Tongue (tissue), 2 donors: ENCODE data around the gene MAPT. TPM values are rescaled to one million over a fixed set of nuclear protein-coding genes. Genes with fewer than 3 reads are reported as not detected.
A peak's percentile ranks its signal among the peaks of the same experiment; 100 is the strongest.
"Not testable (repeated sequence)": the region's sequence is repeated elsewhere in the genome, so short reads cannot be mapped to it uniquely, and the experiment has no call there.

ENCODE experiments used
- DNase-seq: peaks from one replicate; pipeline ENCODE4 v3.0.0-alpha.2; 2015
- total RNA-seq: library from RNA; depleted of rRNA; stranded (reverse); fragments of >200 nt; gene quantifications from one replicate; pipeline ENCODE4 v1.2.3, GENCODE V29; 2014

The MAPT gene
- total RNA-seq, 1 donor from 2014 or later: 14.1 TPM

DNA sequence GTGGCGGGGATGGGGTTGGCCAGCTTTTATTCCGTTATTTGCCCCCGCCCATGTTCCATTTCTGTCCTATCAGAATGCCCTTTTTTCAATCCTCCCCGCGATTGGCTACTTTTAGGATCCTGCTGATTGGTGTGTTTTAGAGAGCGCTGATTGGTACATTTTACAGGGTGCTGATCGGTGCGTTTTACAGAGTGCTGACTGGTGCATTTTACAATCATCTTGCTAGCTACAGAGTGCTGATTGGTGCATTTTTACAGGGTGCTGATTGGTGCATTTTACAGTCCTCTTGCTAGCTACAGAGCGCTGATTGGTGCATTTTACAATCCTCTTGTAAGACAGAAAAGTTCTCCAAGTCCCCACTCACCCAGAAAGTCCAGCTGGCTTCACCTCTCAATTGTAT is 32.2 kb upstream of the MAPT start:
- not testable (repeated sequence) for DNase-seq

DNA sequence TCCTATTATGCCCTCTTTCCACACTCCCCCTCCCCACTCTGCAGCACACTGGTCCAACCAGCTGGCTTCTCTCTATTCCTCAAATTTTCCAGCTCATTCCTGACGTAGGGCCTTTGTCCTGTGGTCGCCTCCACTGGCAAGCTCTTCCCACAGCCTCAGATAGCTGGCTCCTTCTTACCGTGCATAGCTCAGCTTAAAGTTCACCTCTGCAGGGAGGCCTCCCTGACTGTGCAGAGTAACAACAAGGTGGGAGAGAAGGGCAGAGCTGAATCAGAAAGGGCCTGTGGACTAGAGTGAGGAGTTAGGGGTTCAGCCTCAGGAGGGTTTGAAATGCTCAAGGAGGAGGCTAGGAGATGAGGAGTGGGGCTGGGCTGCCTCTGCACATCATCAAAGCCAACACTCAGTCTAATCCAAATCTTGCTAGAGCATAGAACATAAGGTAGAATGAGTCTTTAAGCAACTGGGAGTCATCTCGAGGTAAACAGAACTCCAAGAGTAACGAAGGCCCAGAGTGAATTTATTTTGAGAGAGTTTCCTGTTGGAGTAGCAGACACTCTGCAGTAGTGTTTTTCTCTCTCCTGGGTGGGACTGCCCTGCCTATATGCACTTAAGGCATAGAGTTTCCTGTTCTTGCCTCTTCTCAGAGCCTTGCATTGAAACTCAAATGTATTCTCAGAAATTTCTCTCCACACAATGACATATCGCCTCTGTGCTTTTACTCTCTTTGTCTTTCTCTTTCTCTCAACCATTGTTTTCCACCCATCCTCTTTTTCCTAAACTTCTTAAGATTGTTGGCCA is 30.3 kb upstream of the MAPT start:
- no peak for DNase-seq

DNA sequence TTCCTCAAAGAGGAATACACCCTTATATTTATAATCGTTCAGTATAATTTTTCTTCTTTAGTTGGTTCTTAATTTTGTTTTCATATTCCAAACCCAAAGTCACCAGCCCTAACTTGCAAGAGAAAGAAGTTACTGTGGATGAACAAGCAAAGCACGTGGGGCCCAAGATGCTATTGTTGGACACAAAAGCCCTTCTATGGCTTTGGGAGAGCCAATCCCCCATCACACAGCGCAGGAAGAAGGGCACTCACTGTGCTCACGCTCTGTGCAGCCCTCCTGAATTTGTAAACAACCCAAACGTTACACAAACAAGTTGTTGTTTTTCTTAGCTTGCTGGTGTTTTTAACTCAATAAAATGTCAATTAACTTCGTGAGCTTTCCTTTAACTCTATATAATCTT is 27.2 kb upstream of the MAPT start:
- DNase-seq: no peak

DNA sequence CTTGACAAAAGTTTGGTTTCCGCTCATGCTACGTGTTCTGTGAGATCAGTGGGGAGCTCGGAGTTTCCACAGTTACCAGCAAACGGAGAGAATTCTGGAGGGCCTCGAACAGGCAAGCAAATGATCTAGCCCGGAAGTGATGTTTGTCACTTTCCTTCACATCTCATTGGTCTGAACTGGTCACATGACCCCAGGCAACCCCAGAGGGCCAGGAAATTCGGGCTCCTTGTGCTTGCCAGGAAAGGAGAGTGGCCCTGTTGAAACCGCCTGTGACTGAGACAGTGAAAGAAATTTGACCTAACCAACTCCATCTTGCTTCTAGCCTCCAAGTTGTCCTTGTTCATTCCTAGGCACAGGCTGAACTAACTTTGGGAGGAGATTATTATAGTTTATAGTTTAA is 26.7 kb upstream of the MAPT start:
- no peak for DNase-seq

DNA sequence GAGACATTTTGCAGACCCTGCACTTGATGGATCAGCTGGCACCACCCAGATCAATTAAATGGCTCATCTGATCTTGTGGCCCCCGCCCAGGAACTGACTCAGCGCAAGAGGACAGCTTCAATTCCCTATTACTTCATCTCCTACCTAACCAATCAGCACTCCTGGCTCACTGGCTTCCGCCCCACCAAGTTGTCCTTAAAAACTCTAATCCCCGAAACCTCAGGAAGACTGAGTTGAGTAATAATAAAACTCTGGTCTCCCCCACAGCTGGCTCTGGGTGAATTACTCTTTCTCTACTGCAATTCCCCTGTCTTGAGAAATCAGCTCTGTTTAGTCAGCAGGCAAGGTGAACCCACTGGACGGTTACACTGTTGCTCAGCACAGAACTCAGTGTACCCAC is 26.1 kb upstream of the MAPT start:
- no peak for DNase-seq

DNA sequence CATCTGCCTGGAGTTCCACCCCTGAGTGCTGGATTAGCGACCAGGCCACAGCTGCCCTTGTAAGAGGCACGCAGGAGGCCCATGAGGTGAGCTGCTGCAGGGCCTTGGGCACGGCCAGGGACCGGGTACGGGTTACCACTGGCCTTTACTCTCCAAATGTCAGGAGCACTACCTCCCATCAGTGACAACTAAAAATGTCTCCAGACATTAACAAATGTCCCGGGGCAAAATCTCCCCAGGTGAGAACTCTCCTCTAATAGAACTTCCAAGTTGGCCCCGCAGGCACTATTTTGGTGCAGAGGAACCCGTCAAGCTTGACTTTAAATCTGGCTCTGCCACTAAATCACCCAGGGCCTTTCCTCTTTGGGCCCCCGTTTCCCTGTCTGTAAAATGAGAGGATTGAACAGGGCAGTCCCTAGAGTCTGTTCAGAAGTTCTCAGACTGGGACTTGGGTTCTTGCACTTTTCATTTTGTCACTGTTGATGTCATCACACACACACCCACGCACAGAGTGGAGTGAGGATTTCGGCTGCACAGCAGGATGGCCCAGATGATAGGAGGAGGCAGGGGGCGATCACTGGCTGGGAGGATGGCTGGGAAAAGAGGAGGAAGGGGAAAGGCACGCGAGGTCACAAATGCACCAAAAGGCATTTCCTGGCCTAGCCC is 24.5 kb upstream of the MAPT start:
- DNase-seq: no peak

DNA sequence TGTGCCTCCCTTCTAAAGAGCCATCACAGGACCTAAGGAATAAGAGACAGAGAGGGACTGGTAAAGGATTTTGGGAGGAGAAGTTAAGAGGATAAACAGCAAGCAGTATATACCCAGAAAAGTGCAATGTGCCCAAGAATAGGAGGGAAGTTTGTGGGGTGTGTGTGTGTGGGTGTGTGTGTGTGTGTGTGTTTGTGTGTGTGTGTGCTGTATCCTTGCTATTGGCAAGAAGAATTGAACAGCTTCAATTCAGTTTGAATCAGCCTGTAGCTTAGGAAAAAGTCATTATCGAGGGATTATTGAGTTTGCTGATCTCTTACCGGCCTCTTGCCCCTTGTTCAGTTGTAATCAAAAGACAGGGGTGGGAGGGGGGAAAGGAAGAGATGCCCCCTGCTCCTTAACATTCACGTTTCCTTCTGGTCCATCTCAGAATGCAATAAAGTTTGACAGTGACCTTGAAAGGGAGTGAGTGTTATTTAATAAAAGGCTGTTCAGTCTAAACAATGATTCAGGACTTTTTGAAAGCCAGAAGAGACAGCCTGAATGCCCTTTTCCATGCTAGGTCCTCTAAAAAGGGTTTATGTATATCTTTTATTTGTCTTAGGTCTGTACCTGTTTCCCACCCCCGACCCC is 23.9 kb upstream of the MAPT start:
- DNase-seq: no peak

DNA sequence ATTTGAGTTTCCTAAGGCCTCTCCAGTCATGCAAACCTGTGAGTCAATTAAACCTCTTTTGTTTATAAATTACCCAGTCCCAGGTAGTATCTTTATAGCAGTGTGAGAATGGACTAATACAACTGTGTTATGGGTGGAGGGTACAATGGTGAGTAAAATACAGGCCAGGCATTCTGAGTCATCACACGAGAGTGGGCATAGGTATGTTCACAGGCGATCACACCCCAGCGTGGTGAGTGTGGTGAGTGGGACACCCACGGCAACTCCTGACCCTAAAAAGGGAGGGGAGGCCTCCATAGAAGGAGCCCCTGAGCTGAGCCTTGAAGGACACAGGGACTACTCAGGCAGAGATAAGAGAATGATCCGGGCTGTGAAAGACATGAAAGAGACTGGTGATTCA is 22.6 kb upstream of the MAPT start:
- no peak for DNase-seq

DNA sequence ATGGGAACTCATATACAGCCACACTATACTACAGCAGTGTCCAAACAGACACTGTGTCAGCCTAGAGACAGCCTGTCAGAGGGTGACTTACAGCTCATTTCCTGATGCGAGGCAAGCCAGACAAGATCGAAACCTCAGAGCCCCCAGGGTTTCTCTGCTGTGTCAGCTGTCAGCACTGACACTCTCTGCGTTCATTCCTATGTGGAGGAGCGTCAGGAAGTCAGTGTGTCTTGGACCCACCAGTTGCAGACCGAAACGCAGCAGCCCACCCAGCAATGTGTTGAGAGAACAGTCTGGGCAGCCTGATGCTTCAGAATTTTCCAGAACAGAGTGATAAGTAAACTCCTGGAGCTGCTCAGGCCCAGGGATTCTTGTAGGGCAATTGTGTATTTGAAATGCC is 20.6 kb upstream of the MAPT start:
- no peak for DNase-seq

DNA sequence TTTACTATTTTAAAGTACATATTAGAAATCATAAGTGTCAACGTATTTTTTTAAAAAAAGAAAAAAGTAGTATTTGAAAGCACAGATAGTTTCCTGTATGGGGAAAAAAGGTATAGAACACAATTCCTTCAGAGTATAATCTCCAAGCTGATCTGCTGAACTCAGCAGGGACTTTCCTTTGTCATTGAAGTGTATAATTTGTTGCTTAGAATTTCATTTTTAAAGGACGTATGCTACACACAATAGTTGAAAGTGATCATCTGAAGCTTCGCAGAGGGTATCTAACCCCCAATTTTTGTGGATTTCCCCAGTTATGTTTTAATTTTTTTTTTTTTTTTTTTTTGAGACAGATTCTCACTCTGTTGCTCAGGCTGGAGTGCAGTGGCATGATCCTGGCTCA is 20.2 kb upstream of the MAPT start:
- DNase-seq: no peak

DNA sequence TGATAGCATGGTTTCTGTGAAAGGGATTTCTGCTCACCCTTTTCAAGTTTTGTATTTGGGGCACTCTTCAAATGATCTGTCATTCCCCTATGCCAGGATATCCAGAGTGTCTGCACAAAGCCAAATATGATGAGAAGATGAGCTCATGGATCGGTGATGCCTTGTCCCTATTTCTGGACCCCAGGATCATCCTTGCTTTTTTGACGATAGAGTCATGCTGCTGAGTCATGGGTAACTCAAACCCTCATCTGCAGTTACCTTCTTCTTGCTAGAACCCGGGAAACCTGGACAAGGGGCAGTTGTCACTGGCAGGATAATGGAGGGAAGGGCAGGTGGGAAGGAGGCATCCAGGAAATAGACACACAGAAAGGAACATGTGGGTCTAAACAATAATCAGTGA is 17.8 kb upstream of the MAPT start:
- DNase-seq: no peak

DNA sequence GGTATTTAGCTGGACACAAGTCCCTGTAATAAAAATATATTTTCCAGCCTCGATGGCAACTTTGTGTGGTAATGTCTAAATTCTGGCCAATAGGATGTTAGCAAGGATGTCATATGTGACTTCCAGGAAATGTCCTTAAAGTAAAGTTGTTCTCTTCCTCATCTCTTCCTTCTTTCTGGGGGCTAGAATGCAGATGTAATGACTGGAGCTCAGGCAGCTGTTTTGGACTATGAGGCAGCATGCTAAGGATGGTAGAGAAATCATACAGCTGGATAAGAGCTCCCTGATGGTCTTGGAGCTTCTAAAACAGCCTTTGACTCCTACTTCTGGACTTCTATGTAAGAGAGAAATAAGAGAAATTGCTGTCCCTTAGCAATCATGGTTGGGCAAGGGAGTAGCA is 16.9 kb upstream of the MAPT start:
- no peak for DNase-seq

DNA sequence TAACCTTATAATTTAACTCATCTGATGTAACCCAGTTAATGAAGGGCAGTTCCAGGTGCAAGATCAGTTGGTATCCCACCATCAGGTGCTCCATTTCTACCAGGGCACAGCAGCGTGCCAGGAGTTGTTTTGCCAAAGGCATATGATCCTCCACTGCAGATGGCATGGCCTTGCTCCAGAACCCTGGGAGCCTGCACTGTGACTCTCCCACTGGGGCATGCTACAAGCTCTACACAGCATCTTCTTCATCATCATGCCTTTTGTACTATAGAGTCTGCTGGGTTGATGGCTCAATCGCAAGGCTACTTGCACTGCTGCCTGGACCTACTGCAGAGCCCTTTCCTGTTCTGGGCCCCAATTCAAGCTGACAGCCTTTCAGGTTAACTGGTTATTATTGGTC is 11.3 kb upstream of the MAPT start:
- no peak for DNase-seq

DNA sequence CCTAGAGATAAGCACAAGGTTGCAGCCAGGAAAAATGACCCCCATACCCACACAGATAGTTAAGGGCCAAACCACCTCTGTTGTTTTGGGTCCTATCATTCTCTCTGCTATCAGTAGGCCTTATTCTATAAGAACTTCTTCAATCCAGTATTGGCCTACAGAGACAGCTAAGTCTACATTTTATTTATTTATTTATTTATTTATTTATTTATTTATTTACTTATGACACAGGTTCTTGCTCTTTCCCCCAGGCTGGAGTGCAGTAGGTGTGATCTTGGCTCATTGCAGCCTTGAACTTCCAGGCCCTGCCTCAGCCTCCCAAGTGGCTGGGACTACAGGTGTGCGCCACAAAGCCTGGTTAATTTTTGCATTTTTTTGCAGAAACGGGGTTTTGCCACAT is 7.5 kb upstream of the MAPT start:
- no peak for DNase-seq

DNA sequence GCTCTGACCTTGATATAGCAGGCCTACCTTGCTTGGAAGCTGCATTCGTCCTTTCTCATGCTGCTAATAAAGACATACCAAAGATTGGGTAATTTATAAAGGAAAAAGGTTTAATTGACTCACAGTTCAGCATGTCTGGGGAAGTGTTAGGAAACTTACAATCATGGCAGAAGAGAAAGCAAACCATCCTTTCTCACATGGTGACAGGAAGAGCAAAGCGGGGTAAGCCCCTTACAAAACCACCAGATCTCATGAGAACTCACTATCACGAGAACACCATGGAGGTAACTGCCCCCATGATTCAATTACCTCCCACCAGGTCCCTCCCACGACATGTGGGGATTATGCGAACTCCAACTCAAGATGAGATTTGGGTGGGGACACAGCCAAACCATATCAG is 6.0 kb upstream of the MAPT start:
- no peak for DNase-seq

DNA sequence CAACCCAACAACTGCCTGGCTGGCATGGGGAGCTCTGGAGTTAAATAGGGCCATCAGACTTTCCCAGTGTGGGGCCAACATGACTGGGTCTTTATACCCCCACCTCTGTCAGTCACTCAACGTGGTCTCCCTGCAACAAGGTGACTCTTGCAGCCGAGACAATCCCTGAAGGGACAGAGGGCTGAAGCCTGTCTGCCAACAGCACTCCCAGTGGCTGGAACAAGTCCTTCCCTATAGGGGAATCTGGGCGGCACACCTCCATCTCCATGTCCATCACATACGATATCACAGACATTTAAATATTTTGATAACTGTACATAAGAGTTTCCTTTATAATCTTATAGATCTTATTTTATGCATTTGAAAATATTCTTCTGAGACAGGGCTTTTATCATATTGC is 4.8 kb upstream of the MAPT start:
- no peak for DNase-seq

DNA sequence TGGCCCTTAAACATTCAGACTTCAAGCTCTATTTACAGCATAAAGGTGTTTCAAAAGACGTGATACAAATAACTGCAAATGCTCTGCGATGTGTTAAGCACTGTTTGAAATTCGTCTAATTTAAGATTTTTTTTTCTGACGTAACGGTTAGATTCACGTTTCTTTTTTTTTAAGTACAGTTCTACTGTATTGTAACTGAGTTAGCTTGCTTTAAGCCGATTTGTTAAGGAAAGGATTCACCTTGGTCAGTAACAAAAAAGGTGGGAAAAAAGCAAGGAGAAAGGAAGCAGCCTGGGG is 681 bp upstream of the MAPT start:
- DNase-seq: no peak

DNA sequence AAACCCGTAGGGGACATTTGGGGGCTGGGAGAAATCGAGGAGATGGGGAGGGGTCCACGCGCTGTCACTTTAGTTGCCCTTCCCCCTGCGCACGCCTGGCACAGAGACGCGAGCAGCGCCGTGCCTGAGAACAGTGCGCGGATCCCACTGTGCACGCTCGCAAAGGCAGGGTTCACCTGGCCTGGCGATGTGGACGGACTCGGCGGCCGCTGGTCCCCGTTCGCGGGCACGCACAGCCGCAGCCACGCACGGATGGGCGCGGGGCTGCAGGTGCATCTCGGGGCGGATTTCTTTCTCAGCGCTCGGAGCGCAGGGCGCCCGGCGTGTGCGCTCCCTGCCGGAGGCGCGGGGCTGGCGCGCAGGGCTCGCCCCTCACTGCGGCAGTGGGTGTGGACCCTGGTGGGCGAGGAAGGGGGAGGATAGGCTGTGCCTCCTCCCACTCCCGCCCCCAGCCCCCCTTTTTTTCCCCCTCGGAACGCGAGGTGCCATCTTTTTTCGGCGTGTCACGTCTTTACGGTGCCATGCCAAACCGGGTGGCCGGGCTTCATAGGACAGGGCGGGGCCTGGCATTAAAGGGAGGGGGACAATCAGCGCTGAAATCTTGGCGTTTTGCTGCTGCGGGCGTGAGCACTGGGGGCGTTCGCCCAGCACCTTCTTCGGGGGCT is 1.1 kb downstream of the MAPT start:
- peak; percentile 44 for DNase-seq

DNA sequence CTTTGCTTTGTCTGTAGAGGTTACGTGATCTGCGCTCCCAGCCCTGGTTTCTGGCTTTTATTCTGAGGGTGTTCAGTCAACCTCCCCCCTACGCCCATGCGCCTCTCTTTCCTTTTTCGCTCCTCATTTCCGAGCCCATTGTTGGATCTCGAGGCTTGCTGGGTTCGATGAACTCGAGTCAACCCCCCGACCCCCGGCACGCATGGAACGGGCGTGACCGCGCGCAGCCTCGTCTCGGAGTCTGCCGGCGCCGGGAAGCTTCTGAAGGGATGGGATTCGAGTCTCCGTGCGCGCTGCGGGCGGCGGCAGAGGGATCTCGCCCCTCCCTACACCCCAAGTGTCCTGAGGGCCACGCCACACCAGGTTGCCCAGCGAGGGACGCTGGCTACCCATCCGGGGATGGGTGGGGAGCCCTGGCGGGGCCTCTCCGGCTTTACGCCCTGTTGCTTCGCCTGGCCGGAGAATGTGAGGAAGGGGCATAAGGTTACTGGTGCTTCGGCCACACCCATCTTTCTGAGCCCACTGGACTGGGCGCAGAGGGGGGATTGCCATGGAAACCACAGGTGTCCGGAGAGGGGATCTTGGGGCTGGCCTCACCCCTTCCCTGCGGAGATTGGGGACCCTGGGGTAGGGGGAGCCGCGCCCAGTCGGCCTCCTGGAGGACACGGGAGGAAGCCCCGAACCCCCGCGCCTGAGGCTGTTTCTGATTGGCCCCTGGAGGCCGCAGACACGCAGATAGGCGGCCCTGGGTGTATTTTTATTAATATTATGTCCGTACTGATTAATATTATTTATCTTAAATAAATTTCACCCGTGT is 1.8 kb downstream of the MAPT start:
- DNase-seq: no peak

DNA sequence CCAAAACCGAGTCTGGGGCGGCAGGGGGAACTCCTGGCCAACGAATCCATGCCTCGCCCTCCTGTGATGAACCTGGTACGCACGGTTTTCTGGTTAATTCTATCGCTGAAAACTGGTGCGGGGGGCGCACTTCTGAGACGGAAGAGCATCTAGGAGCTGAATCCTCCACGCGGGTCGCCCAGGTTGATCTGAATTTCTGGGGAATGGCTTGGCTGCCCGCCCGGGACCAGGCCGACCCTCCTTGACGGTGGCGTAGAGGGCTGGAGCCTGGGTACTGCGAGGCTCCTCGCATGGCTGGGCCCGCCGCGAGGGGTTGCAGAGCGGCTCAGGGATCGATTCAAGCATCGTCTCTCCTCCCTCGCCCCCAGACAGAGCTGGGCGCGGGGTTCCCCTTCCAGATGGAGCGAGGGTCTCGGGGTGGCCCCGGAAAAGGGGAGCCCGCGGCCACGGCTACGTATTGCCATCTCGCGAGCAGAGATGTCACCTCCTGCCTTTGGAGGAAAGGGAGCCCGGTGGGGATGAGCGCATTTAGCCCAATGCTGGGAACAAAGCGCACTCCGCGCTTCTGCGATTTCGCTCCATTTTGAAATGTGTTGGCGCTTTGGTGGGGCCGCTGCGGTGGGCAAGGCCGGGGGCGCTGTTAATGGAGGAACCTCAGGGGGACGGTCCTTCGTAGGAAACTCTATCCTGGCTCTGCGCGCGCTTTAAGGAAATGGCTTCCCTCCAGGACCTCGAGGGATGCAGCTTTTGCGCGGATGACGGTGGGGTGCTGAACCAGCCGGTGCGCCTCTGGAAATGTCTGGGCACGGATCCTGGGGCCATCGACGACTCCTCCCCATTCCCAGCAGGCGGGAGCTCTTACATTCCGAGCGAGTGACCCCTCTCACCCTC is 2.7 kb downstream of the MAPT start:
- no peak for DNase-seq

DNA sequence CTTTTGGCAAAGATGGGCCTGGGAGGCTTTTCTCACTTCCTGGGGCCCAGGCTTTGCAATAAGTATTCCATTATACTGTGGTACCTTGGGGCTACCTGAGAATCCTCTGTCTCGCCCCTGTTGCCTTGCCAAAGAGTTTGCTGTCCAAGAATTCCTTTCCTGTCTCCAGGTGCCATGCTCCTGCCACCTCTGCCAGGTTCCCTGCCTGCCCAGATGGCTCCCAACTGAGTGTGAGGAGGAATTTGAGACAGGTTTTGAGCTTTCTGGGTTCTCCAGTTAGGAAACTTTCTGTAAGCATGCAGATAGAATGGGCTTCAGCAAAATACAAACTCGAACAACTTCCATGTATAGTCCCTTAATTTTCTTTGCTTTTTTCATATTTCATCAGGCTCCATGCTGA is 5.8 kb downstream of the MAPT start:
- no peak for DNase-seq
